Panc1 (cell line): ENCODE results near the gene HID1. TPM values are rescaled to one million over a fixed set of nuclear protein-coding genes. Genes with fewer than 3 reads are reported as not detected.

Experiments
- ATAC-seq: fragments of 200-7000 bp; cut with Tn5 transposase; 2 replicates; pipeline ENCODE4 v1.9.1; 2020; ENCODE audit warnings: mild to moderate bottlenecking, moderate library complexity
- BruUV-seq: library from RNA; stranded (reverse); fragments of 400-500 nt; replicated peaks from 2 replicates; lab custom pipeline; 2021; lab: Mats Ljungman, UMichigan
- CTCF ChIA-PET: fragments of 300-600 bp; sonication (Branson Sonifier 250); formaldehyde crosslinking; loops from one replicate; lab custom pipeline; 2022; ENCODE audit warnings: antibody characterized with exemption; lab: Charles Lee
- POLR2A ChIA-PET: fragments of 300-600 bp; sonication (Branson Sonifier 250); formaldehyde crosslinking; loops from one replicate; lab custom pipeline; 2022; ENCODE audit warnings: antibody characterized with exemption; lab: Charles Lee
- DNase-seq: peaks from one replicate; pipeline ENCODE4 v3.0.0-alpha.2; 2010; ENCODE audit warnings: low read depth, low spot score
- H3K27ac ChIP-seq: 2 replicates; pipeline ENCODE4 v1.5.1; 2011; ENCODE audit warnings: mild to moderate bottlenecking, low read length, inconsistent platforms
- H3K27me3 ChIP-seq: fragments of 200-500 bp; sonication (Bioruptor generic); 2 replicates; pipeline ENCODE4 v1.6.0; 2014; ENCODE audit warnings: low read length, inconsistent platforms; ENCODE audit not compliant: control insufficient read depth, insufficient read depth
- H3K36me3 ChIP-seq: fragments of 200-500 bp; sonication (Bioruptor generic); 2 replicates; pipeline ENCODE4 v1.5.1; 2014; ENCODE audit warnings: inconsistent platforms, mild to moderate bottlenecking, low read length, moderate library complexity; ENCODE audit not compliant: control insufficient read depth, insufficient read depth
- H3K4me1 ChIP-seq: 2 replicates; pipeline ENCODE4 v1.5.1; 2011; ENCODE audit warnings: inconsistent platforms, mild to moderate bottlenecking, low read length, moderate library complexity; ENCODE audit not compliant: control insufficient read depth, insufficient read depth
- H3K4me3 ChIP-seq, 2 experiments: 2 replicates each; pipeline ENCODE4 v1.5.1; 2011 to 2012; ENCODE audit warnings: low read depth in 2 of 2, low read length in 2 of 2, mild to moderate bottlenecking in 2 of 2, inconsistent platforms in 1 of 2, moderate library complexity in 1 of 2
- H3K9me3 ChIP-seq: fragments of 200-500 bp; sonication (Bioruptor generic); 2 replicates; pipeline ENCODE4 v1.5.1; 2014; ENCODE audit warnings: low read depth, mild to moderate bottlenecking, inconsistent platforms, low read length, moderate library complexity; ENCODE audit not compliant: control insufficient read depth, insufficient read depth
- CTCF ChIP-seq: fragments of 450-650 bp; IDR thresholded peaks from 2 replicates; pipeline ENCODE4 v1.5.1; 2017; ENCODE audit warnings: mild to moderate bottlenecking
- POLR2AphosphoS5 ChIP-seq: IDR thresholded peaks from 2 replicates; pipeline ENCODE4 v1.6.1; 2012; ENCODE audit warnings: mild to moderate bottlenecking, low read depth, low read length, moderate library complexity
- REST ChIP-seq, 2 experiments: IDR thresholded peaks; 2 replicates each; pipeline ENCODE4 v1.6.1; 2011 to 2012; ENCODE audit warnings: low read depth in 2 of 2, control low read depth in 1 of 2, low read length in 1 of 2, mild to moderate bottlenecking in 1 of 2, moderate library complexity in 1 of 2; ENCODE audit not compliant: insufficient read depth in 1 of 2
- SIN3A ChIP-seq: IDR thresholded peaks from 2 replicates; pipeline ENCODE4 v1.6.1; 2012; ENCODE audit warnings: low read depth, mild to moderate bottlenecking, low read length, moderate library complexity, borderline replicate concordance; ENCODE audit not compliant: insufficient read depth
- TCF7L2 ChIP-seq: IDR thresholded peaks from 2 replicates; pipeline ENCODE4 v1.6.1; 2011; ENCODE audit warnings: mild to moderate bottlenecking, low read depth, low read length, inconsistent platforms
- in situ Hi-C: cut with HindIII; loops from 2 replicates; pipeline ENCODE4 v1.10.0; 2016; ENCODE audit warnings: low sequenced_read_pairs, low pct_unique_long_range_greater_than_20kb
- intact Hi-C: fragments of 100-400 bp; cut with micrococcal nuclease; formaldehyde crosslinking; loops from one replicate; pipeline ENCODE4 v1.10.0; 2022; ENCODE audit not compliant: unreplicated experiment
- total RNA-seq: library from RNA; stranded (reverse); gene quantifications from one replicate; pipeline ENCODE4 v1.2.1, GENCODE V29; 2021; ENCODE audit not compliant: unreplicated experiment

Gene HID1
- total RNA-seq, 1 experiment from 2014 or later, result 10.9 TPM

- TF ChIP-seq POLR2AphosphoS5 (no peak), TCF7L2 (no peak), REST (IDR thresholded peaks at IDR 0.05; ENCODE audit: insufficient read depth in 1 of 2, low read depth in 2 of 2, low read length in 1 of 2) (no peak), CTCF (no peak), SIN3A (no peak)
- DNase-seq, result no peak
- CTCF ChIA-PET, result interaction anchor here (2.4 kb wide), 1 partner anchor 38 kb away, joined by 11 read pairs; no protein-coding TSS in a partner anchor
- Histone ChIP-seq H3K27me3 (no peaks in the 10 kb centered on the region), H3K4me3 (no peak overlapping the region), H3K9me3 (no peaks in the 10 kb centered on the region), H3K4me1 (no peaks in the 10 kb centered on the region), H3K27ac (no peak overlapping the region), H3K36me3 (no peaks in the 10 kb centered on the region)
- POLR2A ChIA-PET, result no interaction called here
- intact Hi-C loops (no loop called here), in situ Hi-C loops (no loop called here)
- no peak for ATAC-seq
- BruUV-seq, result no TSS peak
Observed at GRCh38 chr17:74999523-74999922, 27.0 kb upstream of the HID1 start.

GRCh38 chr17:74998783-74999182, 26.2 kb upstream of the HID1 start:
- TF ChIP-seq TCF7L2, result no peak
- TF ChIP-seq POLR2AphosphoS5, result no peak
- TF ChIP-seq REST (IDR thresholded peaks at IDR 0.05; ENCODE audit: insufficient read depth in 1 of 2, low read depth in 2 of 2, low read length in 1 of 2), result no peak
- TF ChIP-seq CTCF, result no peak
- no peak for TF ChIP-seq SIN3A
- BruUV-seq, result no TSS peak
- Histone ChIP-seq H3K27ac (no peak overlapping the region), H3K36me3 (no peaks in the 10 kb centered on the region), H3K4me1 (no peaks in the 10 kb centered on the region), H3K4me3 (no peak overlapping the region), H3K27me3 (no peaks in the 10 kb centered on the region), H3K9me3 (no peaks in the 10 kb centered on the region)
- intact Hi-C loops, result no loop called here
- ChIA-PET CTCF (interaction anchor here (2.4 kb wide), 1 partner anchor 38 kb away, joined by 11 read pairs; no protein-coding TSS in a partner anchor), POLR2A (no interaction called here)
- in situ Hi-C loops, result no loop called here
- ATAC-seq, result no peak
- DNase-seq, result no peak
